Measurements from ENCODE around the gene TEX9. TPM values are rescaled to one million over a fixed set of nuclear protein-coding genes. Genes with fewer than 3 reads are reported as not detected.
"Not testable (repeated sequence)": the region's sequence is repeated elsewhere in the genome, so short reads cannot be mapped to it uniquely, and the experiment has no call there.

The TEX9 gene
- total and polyA plus RNA-seq, 2 donors (not counting 1 experiment from before 2014, with no cell fraction given): 2.2 to 4.5 TPM

DNA sequence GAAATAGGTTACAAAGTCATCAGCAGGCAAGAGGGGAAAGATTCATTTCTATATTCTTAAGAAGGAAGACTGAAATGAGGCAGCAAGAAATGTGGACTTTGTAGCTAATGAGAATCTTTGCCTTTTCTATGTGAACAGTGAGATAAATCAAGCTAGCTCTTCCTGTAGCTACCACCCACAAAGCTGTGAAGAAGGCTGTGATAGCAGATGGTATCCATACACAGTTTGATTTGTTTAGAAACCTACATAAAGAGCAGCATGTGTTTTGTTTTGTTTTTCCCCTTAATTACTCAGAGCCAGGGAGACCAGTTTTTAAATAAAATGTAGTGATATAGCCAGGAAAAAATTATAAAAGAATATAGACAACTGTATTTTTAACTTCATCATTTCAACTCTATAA is 45.5 kb downstream of the TEX9 start:
- Histone ChIP-seq H3K9ac (ENCODE audit: insufficient read depth, low read length) (no peak overlapping the region), H3K9me3 (ENCODE audit: control insufficient read depth, insufficient read depth, low read depth, low read length) (no peaks in the 10 kb centered on the region), H3K4me2 (ENCODE audit: extremely low read depth, insufficient read depth, low read length) (no peak overlapping the region), H4K20me1 (ENCODE audit: control insufficient read depth, extremely low read depth, insufficient read depth, low read length) (no peaks in the 10 kb centered on the region), H3K36me3 (ENCODE audit: control insufficient read depth, insufficient read depth, low read length) (no peaks in the 10 kb centered on the region), H3K27me3 (ENCODE audit: control insufficient read depth, insufficient read depth, low read length) (no peaks in the 10 kb centered on the region), H3K27ac (ENCODE audit: insufficient read depth, low read length) (no peak overlapping the region), H3K79me2 (ENCODE audit: control insufficient read depth, insufficient read depth, low read length) (no peaks in the 10 kb centered on the region), H3K4me1 (ENCODE audit: control insufficient read depth, extremely low read depth, insufficient read depth, low read length) (no peaks in the 10 kb centered on the region), H3K4me3 (replicated peaks in 1 of 4; ENCODE audit: control extremely low read depth in 1 of 4, insufficient read depth in 1 of 4, low read depth in 3 of 4, low read length in 4 of 4) (no peak overlapping the region), H2AFZ (ENCODE audit: low read length) (no peak overlapping the region)
- no peak for DNase-seq (ENCODE audit: low read depth in 2 of 2)
- TF ChIP-seq EZH2 (IDR thresholded peaks at IDR 0.05; ENCODE audit: low read length, missing control alignments): no peak
- TF ChIP-seq, protein P1, sequence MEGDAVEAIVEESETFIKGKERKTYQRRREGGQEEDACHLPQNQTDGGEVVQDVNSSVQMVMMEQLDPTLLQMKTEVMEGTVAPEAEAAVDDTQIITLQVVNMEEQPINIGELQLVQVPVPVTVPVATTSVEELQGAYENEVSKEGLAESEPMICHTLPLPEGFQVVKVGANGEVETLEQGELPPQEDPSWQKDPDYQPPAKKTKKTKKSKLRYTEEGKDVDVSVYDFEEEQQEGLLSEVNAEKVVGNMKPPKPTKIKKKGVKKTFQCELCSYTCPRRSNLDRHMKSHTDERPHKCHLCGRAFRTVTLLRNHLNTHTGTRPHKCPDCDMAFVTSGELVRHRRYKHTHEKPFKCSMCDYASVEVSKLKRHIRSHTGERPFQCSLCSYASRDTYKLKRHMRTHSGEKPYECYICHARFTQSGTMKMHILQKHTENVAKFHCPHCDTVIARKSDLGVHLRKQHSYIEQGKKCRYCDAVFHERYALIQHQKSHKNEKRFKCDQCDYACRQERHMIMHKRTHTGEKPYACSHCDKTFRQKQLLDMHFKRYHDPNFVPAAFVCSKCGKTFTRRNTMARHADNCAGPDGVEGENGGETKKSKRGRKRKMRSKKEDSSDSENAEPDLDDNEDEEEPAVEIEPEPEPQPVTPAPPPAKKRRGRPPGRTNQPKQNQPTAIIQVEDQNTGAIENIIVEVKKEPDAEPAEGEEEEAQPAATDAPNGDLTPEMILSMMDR (conservative IDR thresholded peaks at IDR 0.05 in 1 of 2, IDR thresholded peaks at IDR 0.05 in 1 of 2; ENCODE audit: low read depth in 1 of 2, low read length in 2 of 2): no peak

DNA sequence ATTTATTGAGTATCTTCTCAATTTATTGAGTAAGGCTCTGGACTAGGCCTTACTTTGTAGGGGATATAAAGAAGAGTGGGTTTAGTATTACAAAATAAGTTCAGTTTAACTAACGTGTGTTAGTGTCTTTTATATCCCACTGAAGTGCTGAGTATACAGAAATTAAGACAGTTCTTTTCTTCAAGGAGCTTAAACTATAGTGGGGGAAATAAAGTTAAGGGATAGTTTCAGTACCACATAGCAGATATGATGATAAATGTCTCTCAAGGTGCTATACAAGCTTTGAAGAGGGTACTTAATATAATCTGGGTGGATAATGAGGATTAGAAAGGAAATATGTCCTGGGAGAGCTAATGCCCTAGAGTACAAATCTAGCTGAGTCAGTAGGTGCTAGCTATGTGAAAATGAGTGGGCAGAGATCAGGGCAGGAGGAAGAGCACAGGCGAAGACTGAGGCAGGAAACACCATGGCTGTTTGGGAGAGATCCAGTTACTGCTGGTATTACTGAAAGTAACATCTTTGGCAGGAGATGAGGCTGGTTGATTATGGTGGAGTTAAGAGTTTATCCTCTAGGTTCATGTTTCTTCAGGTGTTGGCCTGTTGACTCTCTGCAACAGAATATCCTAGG is 46.0 kb downstream of the TEX9 start:
- DNase-seq (ENCODE audit: low read depth in 2 of 2): peak in 1 of 2 donors; percentile 3
- Histone ChIP-seq H3K9me3 (ENCODE audit: control insufficient read depth, insufficient read depth, low read depth, low read length) (no peaks in the 10 kb centered on the region), H3K9ac (ENCODE audit: insufficient read depth, low read length) (no peak overlapping the region), H3K4me2 (ENCODE audit: extremely low read depth, insufficient read depth, low read length) (no peak overlapping the region), H3K4me3 (replicated peaks in 1 of 4; ENCODE audit: control extremely low read depth in 1 of 4, insufficient read depth in 1 of 4, low read depth in 3 of 4, low read length in 4 of 4) (no peak overlapping the region), H3K36me3 (ENCODE audit: control insufficient read depth, insufficient read depth, low read length) (no peaks in the 10 kb centered on the region), H2AFZ (ENCODE audit: low read length) (no peak overlapping the region), H3K27me3 (ENCODE audit: control insufficient read depth, insufficient read depth, low read length) (no peaks in the 10 kb centered on the region), H3K4me1 (ENCODE audit: control insufficient read depth, extremely low read depth, insufficient read depth, low read length) (no peaks in the 10 kb centered on the region), H3K79me2 (ENCODE audit: control insufficient read depth, insufficient read depth, low read length) (no peaks in the 10 kb centered on the region), H3K27ac (ENCODE audit: insufficient read depth, low read length) (no peak overlapping the region), H4K20me1 (ENCODE audit: control insufficient read depth, extremely low read depth, insufficient read depth, low read length) (no peaks in the 10 kb centered on the region)
- TF ChIP-seq, protein P1 (conservative IDR thresholded peaks at IDR 0.05 in 1 of 2, IDR thresholded peaks at IDR 0.05 in 1 of 2; ENCODE audit: low read depth in 1 of 2, low read length in 2 of 2): no peak
- TF ChIP-seq EZH2 (IDR thresholded peaks at IDR 0.05; ENCODE audit: low read length, missing control alignments): no peak

DNA sequence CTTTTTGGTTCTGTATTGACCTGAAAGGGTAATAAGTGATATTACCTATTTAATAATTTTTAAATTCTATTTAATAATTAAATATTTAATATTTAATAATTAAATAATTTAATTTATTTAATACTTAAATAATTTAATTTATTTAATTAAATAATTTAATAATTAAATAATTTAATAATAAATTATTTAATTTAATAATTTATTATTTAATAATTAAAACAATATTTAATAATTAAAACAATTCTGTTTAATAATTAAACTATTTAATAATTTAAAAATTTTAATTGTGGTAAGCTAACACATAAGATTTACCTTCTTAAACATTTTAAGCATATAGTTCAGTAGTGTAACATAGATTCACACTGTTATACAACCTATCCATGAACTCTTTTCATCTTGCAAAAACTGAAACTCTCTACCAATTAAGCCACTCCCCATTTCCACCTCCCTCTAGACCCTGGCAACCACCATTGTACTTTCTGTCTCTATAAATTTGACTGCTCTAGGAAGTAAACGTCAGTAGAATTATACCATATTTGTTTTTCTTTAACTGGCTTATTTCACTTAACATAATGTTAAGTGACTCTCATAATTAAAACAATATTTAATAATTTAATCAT is 48.0 kb downstream of the TEX9 start:
- H3K79me2 ChIP-seq (ENCODE audit: control insufficient read depth, insufficient read depth, low read length); H3K4me3 ChIP-seq (replicated peaks in 1 of 4; ENCODE audit: control extremely low read depth in 1 of 4, insufficient read depth in 1 of 4, low read depth in 3 of 4, low read length in 4 of 4); H4K20me1 ChIP-seq (ENCODE audit: control insufficient read depth, extremely low read depth, insufficient read depth, low read length); H3K27me3 ChIP-seq (ENCODE audit: control insufficient read depth, insufficient read depth, low read length); H3K9ac ChIP-seq (ENCODE audit: insufficient read depth, low read length); H3K4me2 ChIP-seq (ENCODE audit: extremely low read depth, insufficient read depth, low read length); DNase-seq (ENCODE audit: low read depth in 2 of 2); H2AFZ ChIP-seq (ENCODE audit: low read length); H3K4me1 ChIP-seq (ENCODE audit: control insufficient read depth, extremely low read depth, insufficient read depth, low read length); H3K27ac ChIP-seq (ENCODE audit: insufficient read depth, low read length); H3K9me3 ChIP-seq (ENCODE audit: control insufficient read depth, insufficient read depth, low read depth, low read length); H3K36me3 ChIP-seq (ENCODE audit: control insufficient read depth, insufficient read depth, low read length): not testable (repeated sequence)
